ENCODE data around the gene PLEKHM1.

- TF ChIP-seq CTCF (IDR thresholded peaks at IDR 0.05) = no peak
- TF ChIP-seq POLR2A (IDR thresholded peaks at IDR 0.05) = no peak
Measured at GRCh38 chr17:45431531-45432404, 58.8 kb downstream of the PLEKHM1 start.
